ENCODE data around the gene HYAL3.

The HYAL3 gene

DNA sequence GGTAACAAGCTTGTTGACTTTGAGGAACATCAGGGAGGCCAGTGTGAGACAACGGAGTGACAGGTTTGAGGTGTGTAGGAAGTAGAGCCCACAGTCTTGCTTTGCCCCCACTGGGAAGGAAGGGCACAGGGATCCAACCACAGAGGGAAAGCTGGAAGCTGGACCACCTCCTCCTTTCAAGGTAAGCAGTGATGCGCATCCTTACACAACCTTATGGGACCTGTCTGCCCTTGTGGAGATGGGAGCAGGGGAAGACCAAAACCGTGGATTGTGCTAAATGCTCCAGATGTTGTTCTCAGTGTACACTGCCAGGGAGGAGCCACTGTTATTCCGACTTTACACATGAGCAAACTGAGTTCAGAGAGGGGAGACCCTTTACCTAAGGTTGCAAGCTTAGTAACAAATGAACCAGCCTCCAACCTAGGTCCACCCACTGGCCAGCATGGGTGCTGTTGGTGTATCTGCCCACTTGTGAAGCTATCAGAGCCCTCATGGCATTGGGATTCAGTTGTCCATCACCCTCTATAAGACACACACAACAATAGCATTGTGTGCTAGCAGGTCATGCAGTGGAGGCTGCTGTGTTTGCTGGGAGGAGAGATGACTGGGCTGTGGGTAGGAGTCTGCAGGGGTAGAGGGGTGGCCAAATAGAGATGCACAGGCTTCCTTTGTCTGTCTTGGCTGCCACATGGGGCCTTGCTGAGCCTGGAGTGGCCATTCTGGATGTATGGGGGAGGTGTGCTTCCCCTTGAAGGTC, 20.9 kb downstream of the HYAL3 start:
- TF ChIP-seq GATA3 (IDR thresholded peaks at IDR 0.05; ENCODE audit: low read depth, low read length) = no peak
- TF ChIP-seq GATA2 (IDR thresholded peaks at IDR 0.05; ENCODE audit: low read depth, low read length) = no peak

DNA sequence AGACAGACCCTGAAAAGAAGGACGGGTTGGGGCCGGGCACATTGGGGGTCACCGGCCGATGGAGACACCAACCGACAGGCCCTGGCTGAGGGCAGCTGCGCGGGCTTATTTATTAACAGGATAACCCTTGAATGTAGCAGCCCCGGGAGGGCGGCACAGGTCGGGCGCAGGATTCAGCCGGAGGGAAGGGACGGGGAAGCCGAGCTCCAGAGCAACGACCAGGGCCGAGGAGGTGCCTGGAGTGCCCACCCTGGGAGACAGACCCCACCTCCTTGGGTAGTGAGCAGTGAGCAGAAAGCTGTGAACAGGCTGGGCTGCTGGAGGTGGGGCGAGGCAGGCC, 22.5 kb downstream of the HYAL3 start:
- TF ChIP-seq GATA3 (IDR thresholded peaks at IDR 0.05; ENCODE audit: low read depth, low read length) (no peak), GATA2 (IDR thresholded peaks at IDR 0.05; ENCODE audit: low read depth, low read length) (no peak)

DNA sequence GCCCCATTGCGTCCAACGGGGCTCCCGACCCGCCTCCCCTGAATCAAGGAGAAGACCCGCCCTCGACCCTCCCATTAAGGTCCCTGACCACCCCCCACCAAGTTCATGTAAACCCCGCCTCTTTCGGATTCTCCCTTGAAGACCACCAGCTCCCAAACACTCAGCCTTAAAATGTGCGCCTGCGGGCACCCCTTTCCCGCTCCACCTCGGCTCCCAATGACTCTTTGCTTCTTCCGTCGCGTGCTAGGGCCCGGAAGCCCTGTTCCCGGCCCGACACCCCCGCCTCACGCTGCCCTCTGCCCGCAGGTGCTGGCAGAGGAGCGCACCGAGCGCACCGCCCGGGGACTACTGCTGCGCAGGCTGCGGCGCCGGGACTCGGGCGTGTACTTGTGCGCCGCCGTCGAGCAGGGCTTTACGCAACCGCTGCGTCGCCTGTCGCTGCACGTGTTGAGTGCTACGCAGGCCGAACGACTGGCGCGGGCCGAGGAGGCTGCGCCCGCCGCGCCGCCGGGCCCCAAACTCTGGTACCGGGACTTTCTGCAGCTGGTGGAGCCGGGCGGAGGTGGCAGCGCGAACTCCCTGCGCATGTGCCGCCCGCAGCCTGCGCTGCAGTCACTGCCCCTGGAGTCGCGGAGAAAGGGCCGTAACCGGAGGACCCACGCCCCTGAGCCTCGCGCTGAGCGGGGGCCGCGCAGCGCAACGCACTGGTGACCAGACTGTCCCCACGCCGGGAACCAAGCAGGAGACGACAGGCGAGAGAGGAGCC, 23.0 kb downstream of the HYAL3 start:
- TF ChIP-seq GATA2 (IDR thresholded peaks at IDR 0.05; ENCODE audit: low read depth, low read length) (no peak), GATA3 (IDR thresholded peaks at IDR 0.05; ENCODE audit: low read depth, low read length) (no peak)

DNA sequence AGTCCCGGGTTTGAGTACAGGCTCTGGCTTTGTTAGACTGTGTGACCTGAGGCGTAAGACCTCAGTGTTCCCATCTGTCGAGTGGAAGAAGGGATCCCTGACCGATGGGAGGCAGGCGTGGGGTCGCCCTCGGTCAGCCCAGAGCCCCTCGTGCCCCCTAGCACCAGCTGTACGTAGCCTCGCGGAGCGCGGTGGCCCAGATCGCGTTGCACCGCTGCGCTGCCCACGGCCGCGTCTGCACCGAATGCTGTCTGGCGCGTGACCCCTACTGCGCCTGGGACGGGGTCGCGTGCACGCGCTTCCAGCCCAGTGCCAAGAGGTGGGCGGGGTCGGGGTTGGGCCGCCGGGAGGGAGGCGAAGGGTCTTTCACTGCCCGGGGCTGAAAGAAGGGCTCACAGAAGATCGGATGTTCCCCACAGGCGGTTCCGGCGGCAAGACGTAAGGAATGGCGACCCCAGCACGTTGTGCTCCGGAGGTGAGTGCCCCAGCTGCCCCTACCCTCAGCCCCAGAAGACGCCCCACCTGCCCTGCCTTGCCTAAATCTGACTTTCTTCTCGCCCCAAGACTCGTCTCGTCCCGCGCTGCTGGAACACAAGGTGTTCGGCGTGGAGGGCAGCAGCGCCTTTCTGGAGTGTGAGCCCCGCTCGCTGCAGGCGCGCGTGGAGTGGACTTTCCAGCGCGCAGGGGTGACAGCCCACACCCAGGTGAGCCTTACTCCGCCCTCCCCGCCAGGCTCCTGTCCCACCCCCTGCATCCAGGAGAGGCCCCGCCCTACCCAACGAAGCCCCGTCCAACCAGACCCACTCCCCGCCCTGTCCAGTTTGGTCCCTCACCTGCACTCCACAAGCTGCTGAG, 23.8 kb downstream of the HYAL3 start:
- no peak for TF ChIP-seq GATA2 (IDR thresholded peaks at IDR 0.05; ENCODE audit: low read depth, low read length)
- TF ChIP-seq GATA3 (IDR thresholded peaks at IDR 0.05; ENCODE audit: low read depth, low read length) = no peak

DNA sequence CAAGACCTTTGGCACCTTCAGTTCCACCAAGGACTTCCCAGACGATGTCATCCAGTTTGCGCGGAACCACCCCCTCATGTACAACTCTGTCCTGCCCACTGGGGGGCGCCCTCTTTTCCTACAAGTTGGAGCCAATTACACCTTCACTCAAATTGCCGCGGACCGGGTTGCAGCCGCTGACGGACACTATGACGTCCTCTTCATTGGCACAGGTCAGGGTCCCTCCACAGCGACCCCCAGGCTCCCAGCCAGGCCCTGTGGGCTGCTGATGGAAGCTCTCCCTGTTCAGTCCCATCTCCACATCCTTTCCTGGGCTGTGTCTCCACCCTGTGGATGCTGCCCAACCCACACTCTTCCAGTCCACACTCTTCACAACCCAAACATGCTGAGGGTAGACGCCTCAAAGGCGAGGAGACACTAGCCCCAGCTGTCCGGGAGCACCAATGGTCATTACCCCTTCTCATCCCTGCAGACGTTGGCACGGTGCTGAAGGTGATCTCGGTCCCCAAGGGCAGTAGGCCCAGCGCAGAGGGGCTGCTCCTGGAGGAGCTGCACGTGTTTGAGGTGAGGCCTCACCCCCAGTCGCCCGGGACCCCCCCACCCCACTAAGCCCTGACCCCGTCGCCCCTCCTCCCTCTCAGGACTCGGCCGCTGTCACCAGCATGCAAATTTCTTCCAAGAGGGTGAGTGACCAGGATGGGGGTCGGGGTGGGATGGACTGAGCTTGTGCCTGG, 24.7 kb downstream of the HYAL3 start:
- no peak for TF ChIP-seq GATA2 (IDR thresholded peaks at IDR 0.05; ENCODE audit: low read depth, low read length)
- TF ChIP-seq GATA3 (IDR thresholded peaks at IDR 0.05; ENCODE audit: low read depth, low read length) = no peak

DNA sequence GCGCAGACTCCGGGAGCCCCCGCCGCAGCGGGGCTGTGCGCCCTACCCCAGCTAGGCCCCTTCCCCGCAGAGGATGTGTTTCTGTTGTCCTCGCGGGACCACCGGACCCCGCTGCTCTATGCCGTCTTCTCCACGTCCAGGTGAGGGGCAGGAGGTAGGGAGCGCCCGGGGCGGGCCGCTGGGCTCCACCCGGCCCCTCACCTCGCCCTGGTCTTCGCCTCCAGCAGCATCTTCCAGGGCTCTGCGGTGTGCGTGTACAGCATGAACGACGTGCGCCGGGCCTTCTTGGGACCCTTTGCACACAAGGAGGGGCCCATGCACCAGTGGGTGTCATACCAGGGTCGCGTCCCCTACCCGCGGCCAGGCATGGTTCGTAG, 25.5 kb downstream of the HYAL3 start:
- TF ChIP-seq GATA3 (IDR thresholded peaks at IDR 0.05; ENCODE audit: low read depth, low read length) (no peak), GATA2 (IDR thresholded peaks at IDR 0.05; ENCODE audit: low read depth, low read length) (no peak)

DNA sequence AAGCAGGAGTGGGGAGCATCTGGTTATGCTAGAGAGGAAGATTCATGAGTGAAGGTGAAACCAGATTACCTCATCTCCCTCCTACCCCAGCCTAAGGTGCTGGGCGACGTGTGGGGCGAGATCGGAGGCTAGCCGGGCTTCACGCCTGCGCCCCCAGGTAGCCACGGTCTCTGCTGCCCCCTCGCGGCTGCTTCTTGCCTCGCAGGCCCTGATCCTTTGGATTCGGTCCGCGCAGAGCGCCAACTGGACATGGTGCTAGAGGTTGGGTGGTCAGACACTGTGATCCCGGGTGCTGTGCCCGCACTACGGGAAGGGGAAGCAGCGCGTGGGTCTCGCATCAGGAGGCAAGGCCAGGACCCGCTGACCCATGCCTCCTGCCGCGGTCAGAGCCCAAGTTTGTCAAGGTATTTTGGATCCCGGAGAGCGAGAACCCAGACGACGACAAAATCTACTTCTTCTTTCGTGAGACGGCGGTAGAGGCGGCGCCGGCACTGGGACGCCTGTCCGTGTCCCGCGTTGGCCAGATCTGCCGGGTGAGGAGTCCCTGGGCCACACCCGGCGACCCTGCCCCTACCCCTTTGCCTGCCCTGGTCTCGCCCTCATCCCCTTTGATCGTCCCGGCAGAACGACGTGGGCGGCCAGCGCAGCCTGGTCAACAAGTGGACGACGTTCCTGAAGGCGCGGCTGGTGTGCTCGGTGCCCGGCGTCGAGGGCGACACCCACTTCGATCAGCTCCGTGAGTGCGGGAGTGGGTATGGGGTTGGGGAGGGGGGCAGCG, 26.1 kb downstream of the HYAL3 start:
- TF ChIP-seq GATA3 (IDR thresholded peaks at IDR 0.05; ENCODE audit: low read depth, low read length) (no peak), GATA2 (IDR thresholded peaks at IDR 0.05; ENCODE audit: low read depth, low read length) (no peak)

DNA sequence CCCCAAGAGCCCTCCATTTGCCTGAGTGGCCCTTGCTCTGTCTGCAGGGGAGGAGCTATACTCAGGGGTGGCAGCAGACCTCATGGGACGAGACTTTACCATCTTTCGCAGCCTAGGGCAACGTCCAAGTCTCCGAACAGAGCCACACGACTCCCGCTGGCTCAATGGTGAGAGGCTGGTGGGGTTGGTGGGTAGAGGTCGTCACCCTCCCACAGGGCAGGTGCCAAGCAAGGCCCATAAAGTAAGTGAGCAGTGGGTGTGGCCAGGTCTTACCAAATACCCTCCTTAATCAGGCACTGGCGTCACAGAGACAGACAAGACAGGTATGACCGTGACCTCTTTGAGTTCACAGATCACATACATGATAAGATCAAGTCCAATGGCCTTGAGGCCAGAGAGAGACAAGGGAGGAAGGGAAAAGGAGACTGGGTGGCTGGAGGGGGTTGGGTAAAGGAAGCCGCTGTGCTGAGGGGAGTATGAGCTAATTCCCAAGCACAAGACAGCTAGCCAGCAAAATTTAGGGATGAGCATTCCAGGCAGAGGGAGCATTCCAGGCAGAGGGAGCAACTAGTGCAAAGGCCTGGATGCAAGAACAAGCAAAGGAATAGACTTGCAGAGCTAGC, 27.8 kb downstream of the HYAL3 start:
- TF ChIP-seq GATA3 (IDR thresholded peaks at IDR 0.05; ENCODE audit: low read depth, low read length) = no peak
- no peak; the same call in 1 of the 2 replicates for TF ChIP-seq GATA2 (IDR thresholded peaks at IDR 0.05; ENCODE audit: low read depth, low read length)

DNA sequence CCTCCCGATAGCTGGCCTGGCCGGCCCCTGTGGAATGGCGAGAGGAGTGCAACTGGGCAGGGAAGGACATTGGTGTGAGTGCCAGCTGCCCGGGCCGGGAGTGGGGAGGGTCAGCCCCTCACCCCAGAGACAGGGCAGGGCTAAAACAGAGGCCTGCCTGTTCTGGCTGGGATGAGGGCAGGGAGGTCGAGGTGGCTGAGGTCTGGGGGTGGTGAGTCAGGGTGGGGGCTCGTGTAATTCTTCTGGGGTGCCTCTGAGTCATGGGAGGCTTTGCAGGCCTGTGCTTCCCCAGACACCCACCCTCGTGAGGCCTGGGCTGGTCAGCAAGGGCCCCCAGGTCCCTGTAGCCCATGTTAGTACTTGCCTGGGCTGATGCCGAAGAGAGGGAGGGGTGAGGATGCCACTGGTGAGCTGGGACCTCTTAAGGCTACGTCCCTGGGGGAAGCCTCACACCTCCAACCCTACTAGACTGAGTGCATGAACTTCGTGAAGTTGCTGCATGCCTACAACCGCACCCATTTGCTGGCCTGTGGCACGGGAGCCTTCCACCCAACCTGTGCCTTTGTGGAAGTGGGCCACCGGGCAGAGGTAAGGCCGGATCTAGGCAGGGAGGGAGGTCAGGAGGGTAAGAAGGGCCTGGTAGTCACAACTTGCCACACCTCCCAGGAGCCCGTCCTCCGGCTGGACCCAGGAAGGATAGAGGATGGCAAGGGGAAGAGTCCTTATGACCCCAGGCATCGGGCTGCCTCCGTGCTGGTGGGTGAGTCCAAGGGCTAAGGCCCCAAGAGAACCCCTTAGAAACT, 28.6 kb downstream of the HYAL3 start:
- TF ChIP-seq GATA2 (IDR thresholded peaks at IDR 0.05; ENCODE audit: low read depth, low read length) = no peak
- TF ChIP-seq GATA3 (IDR thresholded peaks at IDR 0.05; ENCODE audit: low read depth, low read length) = no peak

DNA sequence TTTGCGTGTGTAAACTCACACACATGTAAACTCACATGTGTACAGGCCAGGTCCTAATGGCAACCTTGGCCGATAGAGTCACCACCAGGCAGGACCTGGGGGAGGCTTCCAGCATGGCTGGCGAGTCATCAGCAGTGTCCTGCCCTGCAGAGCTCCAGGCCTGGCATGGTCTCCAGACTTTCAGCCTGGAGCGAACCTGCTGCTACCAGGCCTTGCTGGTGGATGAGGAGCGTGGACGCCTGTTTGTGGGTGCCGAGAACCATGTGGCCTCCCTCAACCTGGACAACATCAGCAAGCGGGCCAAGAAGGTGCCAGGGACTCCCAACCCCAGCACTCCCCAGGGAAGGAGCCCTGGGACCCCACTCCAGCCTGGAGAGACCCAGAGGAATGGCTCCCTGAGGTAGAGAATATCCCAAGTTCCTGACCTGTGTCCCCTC, 29.2 kb downstream of the HYAL3 start:
- TF ChIP-seq GATA3 (IDR thresholded peaks at IDR 0.05; ENCODE audit: low read depth, low read length) (no peak), GATA2 (IDR thresholded peaks at IDR 0.05; ENCODE audit: low read depth, low read length) (no peak)

DNA sequence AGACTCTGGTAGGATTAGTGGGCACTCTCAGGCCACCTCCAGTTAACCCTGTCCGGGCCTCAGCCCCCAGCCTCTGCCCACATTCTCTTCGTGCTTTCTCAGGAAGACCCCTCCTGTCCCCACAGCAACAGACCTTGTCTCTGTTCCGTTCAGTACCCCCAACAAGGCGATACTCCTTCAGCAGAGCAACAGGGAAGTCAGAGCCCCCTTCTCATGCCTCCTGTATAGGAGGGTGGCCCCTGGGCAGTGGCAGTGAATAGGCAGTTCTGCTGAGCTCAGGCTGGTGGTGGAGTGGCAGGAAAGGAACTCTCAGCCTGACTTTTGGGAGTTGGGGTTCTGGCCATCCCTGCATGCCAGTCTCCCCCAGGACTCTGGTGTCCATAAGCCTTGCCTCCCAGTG, 29.7 kb downstream of the HYAL3 start:
- TF ChIP-seq GATA3 (IDR thresholded peaks at IDR 0.05; ENCODE audit: low read depth, low read length) = no peak
- no peak for TF ChIP-seq GATA2 (IDR thresholded peaks at IDR 0.05; ENCODE audit: low read depth, low read length)

Data from SH-SY5Y (cell line).